OCI-LY7 (cell line): ENCODE measurements around the gene ACP5. TPM values are rescaled to one million over a fixed set of nuclear protein-coding genes. Genes with fewer than 3 reads are reported as not detected.
A peak's percentile ranks its signal among the peaks of the same experiment; 100 is the strongest.
"Not testable (repeated sequence)": the region's sequence is repeated elsewhere in the genome, so short reads cannot be mapped to it uniquely, and the experiment has no call there.

ENCODE experiments used
- BruUV-seq: library from RNA; stranded (reverse); fragments of 400-500 nt; replicated peaks from 2 replicates; lab custom pipeline; 2021; lab: Mats Ljungman, UMichigan
- CTCF ChIA-PET: fragments of 300-600 bp; sonication (Branson Sonifier 250); formaldehyde crosslinking; loops from one replicate; lab custom pipeline; 2022; ENCODE audit warnings: antibody characterized with exemption; ENCODE audit not compliant: unreplicated experiment; lab: Charles Lee
- POLR2A ChIA-PET: fragments of 300-600 bp; sonication (Branson Sonifier 250); formaldehyde crosslinking; loops from one replicate; lab custom pipeline; 2022; ENCODE audit warnings: antibody characterized with exemption; lab: Charles Lee
- DNase-seq: peaks from one replicate; pipeline ENCODE4 v3.0.0-alpha.2; 2015; ENCODE audit warnings: low spot score
- H2AFZ ChIP-seq: fragments of 200-600 bp; sonication (generic), shearing (Covaris generic); 2 replicates; pipeline ENCODE4 v1.6.1; 2014; ENCODE audit warnings: mild to moderate bottlenecking, antibody characterized with exemption, low read length, moderate library complexity
- H3K27ac ChIP-seq: fragments of 200-600 bp; sonication (generic); 2 replicates; pipeline ENCODE4 v1.5.1; 2014; ENCODE audit warnings: mixed run types, low read depth, mild to moderate bottlenecking, moderate library complexity, low read length, inconsistent platforms; ENCODE audit not compliant: poor library complexity, severe bottlenecking
- H3K36me3 ChIP-seq: fragments of 200-600 bp; sonication (generic); 2 replicates; pipeline ENCODE4 v1.6.1; 2014; ENCODE audit warnings: mild to moderate bottlenecking, antibody characterized with exemption, low read length, moderate library complexity, mixed read lengths; ENCODE audit not compliant: insufficient read depth
- H3K4me1 ChIP-seq: fragments of 200-600 bp; sonication (generic); 2 replicates; pipeline ENCODE4 v1.5.1; 2014; ENCODE audit warnings: mild to moderate bottlenecking, low read length; ENCODE audit not compliant: insufficient read depth, poor library complexity, severe bottlenecking
- H3K4me2 ChIP-seq: fragments of 200-600 bp; sonication (generic); 2 replicates; pipeline ENCODE4 v1.6.1; 2014; ENCODE audit warnings: mild to moderate bottlenecking, low read length
- H3K4me3 ChIP-seq: fragments of 200-600 bp; sonication (generic); 2 replicates; pipeline ENCODE4 v1.5.1; 2014; ENCODE audit warnings: mild to moderate bottlenecking, low read depth, low read length; ENCODE audit not compliant: poor library complexity, severe bottlenecking
- H3K79me2 ChIP-seq: fragments of 200-600 bp; sonication (generic); 2 replicates; pipeline ENCODE4 v1.6.1; 2016; ENCODE audit warnings: low read depth, mild to moderate bottlenecking, low read length, moderate library complexity, mixed read lengths; ENCODE audit not compliant: insufficient read depth
- H3K9me2 ChIP-seq: fragments of 200-600 bp; sonication (generic); 2 replicates; pipeline ENCODE4 v1.6.1; 2016; ENCODE audit warnings: mild to moderate bottlenecking, low read length, mixed read lengths; ENCODE audit not compliant: insufficient read depth
- H3K9me3 ChIP-seq: fragments of 200-600 bp; sonication (generic); 2 replicates; pipeline ENCODE4 v1.6.1; 2014; ENCODE audit warnings: mild to moderate bottlenecking, mixed run types, low read length, mixed read lengths
- H4K20me1 ChIP-seq: fragments of 200-600 bp; sonication (generic); 2 replicates; pipeline ENCODE4 v1.6.1; 2014; ENCODE audit warnings: mild to moderate bottlenecking, antibody characterized with exemption, low read length, moderate library complexity, mixed read lengths; ENCODE audit not compliant: insufficient read depth
- EZH2phosphoT487 ChIP-seq: fragments of 200-600 bp; sonication (generic); IDR thresholded peaks from 2 replicates; pipeline ENCODE4 v1.6.1; 2018; ENCODE audit warnings: low read depth, borderline replicate concordance, mild to moderate bottlenecking, mixed run types, antibody characterized with exemption, low read length, moderate library complexity, mixed read lengths
- intact Hi-C: fragments of 100-400 bp; cut with micrococcal nuclease; formaldehyde crosslinking; loops from one replicate; pipeline ENCODE4 v1.10.0; 2022; ENCODE audit not compliant: unreplicated experiment
- total RNA-seq, 2 experiments: library from RNA; depleted of rRNA in 1 of 2; stranded (reverse); fragments of >200 nt in 1 of 2; shearing (Covaris generic) in 1 of 2; gene quantifications; 2 replicates each; pipeline ENCODE4 v1.2.3, GENCODE V29; 2014 to 2022
- TF ChIP-seq, protein P1 (sequence below): fragments of 200-600 bp; sonication (generic); conservative IDR thresholded peaks from 2 replicates; pipeline ENCODE4 v1.5.1; 2014; ENCODE audit warnings: mild to moderate bottlenecking, antibody characterized with exemption, low read length, moderate library complexity, mixed read lengths

Gene ACP5
- total RNA-seq, 2 experiments from 2014 or later, result 16.3 to 21.6 TPM

DNA sequence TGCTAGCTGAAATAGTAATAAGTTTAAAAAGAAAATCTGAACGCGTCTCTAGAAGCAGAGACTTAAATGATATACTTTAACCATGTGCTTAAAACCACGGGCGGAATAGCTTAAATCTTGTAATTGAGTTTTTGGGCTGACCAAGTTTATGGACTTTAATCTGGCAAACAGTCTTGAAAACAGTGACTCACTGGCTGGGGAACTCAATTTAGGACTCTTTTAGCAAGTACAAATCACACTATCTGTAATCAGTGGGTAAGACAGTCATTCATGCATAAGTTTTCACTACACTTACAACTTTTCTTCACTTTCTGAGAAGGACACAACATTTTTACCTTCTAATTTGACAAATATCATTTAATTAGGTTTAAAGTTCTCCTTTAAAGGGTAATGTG is 46.6 kb upstream of the ACP5 start:
- Histone ChIP-seq H3K9me2 (no peaks in the 10 kb centered on the region), H3K27ac (no peak overlapping the region), H3K4me2 (peak overlapping the region; percentile 51; the same call in 1 of the 2 replicates), H3K79me2 (no peaks in the 10 kb centered on the region), H3K4me1 (peaks cover 8% of the 10 kb centered on the region), H3K36me3 (no peaks in the 10 kb centered on the region), H3K9me3 (no peaks in the 10 kb centered on the region), H3K4me3 (no peak overlapping the region), H2AFZ (no peak overlapping the region), H4K20me1 (no peaks in the 10 kb centered on the region)
- BruUV-seq, result no TSS peak
- ChIA-PET CTCF (no interaction called here), POLR2A (interaction anchor here (0.6 to 1.1 kb wide), 2 partner anchors 15 to 782 kb away, joined by 4 read pairs; no protein-coding TSS in a partner anchor)
- intact Hi-C loops, result no loop called here
- TF ChIP-seq, protein P1, sequence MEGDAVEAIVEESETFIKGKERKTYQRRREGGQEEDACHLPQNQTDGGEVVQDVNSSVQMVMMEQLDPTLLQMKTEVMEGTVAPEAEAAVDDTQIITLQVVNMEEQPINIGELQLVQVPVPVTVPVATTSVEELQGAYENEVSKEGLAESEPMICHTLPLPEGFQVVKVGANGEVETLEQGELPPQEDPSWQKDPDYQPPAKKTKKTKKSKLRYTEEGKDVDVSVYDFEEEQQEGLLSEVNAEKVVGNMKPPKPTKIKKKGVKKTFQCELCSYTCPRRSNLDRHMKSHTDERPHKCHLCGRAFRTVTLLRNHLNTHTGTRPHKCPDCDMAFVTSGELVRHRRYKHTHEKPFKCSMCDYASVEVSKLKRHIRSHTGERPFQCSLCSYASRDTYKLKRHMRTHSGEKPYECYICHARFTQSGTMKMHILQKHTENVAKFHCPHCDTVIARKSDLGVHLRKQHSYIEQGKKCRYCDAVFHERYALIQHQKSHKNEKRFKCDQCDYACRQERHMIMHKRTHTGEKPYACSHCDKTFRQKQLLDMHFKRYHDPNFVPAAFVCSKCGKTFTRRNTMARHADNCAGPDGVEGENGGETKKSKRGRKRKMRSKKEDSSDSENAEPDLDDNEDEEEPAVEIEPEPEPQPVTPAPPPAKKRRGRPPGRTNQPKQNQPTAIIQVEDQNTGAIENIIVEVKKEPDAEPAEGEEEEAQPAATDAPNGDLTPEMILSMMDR, result no peak
- no peak for TF ChIP-seq EZH2phosphoT487
- no peak for DNase-seq

DNA sequence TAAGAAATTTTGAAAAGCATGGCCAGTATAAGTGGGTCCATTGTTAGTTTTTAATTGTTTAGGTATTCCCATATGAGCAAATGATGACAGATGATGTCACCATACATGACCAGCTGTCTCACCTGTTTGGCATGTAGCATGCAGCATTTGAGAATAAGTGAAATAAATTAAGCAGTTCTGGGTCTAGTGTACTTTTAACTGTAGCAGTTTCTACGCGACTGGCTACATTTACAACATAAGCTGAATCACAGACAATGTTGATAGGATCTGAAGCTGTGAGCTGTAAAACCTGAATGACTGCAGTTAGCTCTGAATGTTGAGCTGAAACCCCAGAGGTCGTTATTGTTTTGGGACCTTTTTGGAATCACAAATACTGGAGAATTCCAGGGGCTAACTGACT is 45.0 kb upstream of the ACP5 start:
- POLR2A ChIA-PET, H2AFZ ChIP-seq, H3K79me2 ChIP-seq, intact Hi-C loops, BruUV-seq, H3K9me3 ChIP-seq, H3K4me2 ChIP-seq, H4K20me1 ChIP-seq, H3K4me3 ChIP-seq, H3K27ac ChIP-seq, H3K4me1 ChIP-seq, DNase-seq, H3K9me2 ChIP-seq, CTCF ChIA-PET: not testable (repeated sequence)
- H3K36me3 ChIP-seq, result peaks cover 15% of the 10 kb centered on the region

DNA sequence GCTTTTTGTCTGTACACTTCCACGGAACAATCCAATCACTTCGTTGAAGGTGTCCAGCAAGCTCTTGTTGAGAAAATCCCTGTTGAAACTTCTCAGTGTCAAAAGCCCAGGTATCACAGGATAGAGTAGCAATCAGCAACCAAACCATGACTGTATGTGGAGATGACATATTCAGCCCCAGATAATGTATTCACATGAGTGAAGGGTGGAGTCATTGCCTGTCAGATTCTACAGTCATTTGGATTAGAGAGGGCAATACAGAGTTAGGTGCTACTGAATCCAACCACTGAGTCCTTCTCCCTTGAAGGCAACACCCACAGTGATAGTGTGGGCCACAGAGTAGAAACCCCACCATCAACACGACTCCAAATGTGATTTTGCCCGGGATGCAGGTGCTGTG is 43.1 kb upstream of the ACP5 start:
- no TSS peak for BruUV-seq

More for the DNA sequence above, 43.1 kb upstream of the ACP5 start:
- intact Hi-C loops, result no loop called here
- Histone ChIP-seq H2AFZ (no peak overlapping the region), H3K79me2 (no peaks in the 10 kb centered on the region), H3K36me3 (peaks cover 29% of the 10 kb centered on the region), H4K20me1 (no peaks in the 10 kb centered on the region), H3K4me3 (no peak overlapping the region), H3K4me2 (no peak overlapping the region), H3K9me3 (no peaks in the 10 kb centered on the region), H3K4me1 (peaks cover 8% of the 10 kb centered on the region), H3K27ac (no peak overlapping the region), H3K9me2 (no peaks in the 10 kb centered on the region)
- no peak for DNase-seq
- ChIA-PET CTCF (no interaction called here), POLR2A (no interaction called here)
- no peak for TF ChIP-seq EZH2phosphoT487
- TF ChIP-seq, protein P1, result no peak
